ENCODE results near the gene PPP3R1. TPM values are rescaled to one million over a fixed set of nuclear protein-coding genes. Genes with fewer than 3 reads are reported as not detected.

PPP3R1 gene
- total RNA-seq, 2 donors from 2014 or later, result 57.4 to 59.5 TPM

DNA sequence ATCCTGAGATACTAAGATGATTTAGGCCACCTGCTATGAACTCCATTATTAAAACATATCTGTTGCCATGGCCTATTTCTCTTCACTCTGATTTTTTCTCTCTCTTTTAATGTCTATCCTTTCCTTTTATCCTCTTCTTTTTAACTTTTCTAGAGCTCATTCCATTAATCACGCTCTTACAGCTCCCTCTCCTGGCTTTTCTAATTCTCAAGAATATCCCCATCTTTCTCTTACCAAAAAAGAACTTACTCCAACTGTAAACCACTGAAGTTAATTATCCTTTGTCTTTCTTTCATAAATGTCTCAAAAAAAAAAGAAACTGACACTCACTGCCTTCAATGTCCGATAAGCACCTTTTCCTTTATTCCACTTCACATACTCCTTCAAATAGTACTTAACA, 7.9 kb downstream of the PPP3R1 start:
- no peaks in the 10 kb centered on the region for H3K27me3 ChIP-seq (ENCODE audit: control insufficient read depth, insufficient read depth, low read length, poor library complexity, severe bottlenecking)
- peaks cover 9% of the 10 kb centered on the region for H3K4me1 ChIP-seq (ENCODE audit: control insufficient read depth, insufficient read depth, low read length)
- Mint-ChIP-seq H3K4me3 (no peak overlapping the region), H3K27ac (no peak overlapping the region), H3K9me3 (no peaks in the 10 kb centered on the region), H3K27me3 (ENCODE audit: insufficient read depth) (no peaks in the 10 kb centered on the region), H3K4me1 (peaks cover 11% of the 10 kb centered on the region), H3K36me3 (ENCODE audit: low read depth) (no peaks in the 10 kb centered on the region)
- H3K27ac ChIP-seq (ENCODE audit: low read depth, low read length), result no peak overlapping the region
- peak; percentile 49 for TF ChIP-seq CTCF (conservative IDR thresholded peaks at IDR 0.05)
- DNase-seq, result no peak
- H3K9ac ChIP-seq (ENCODE audit: extremely low read depth, low read length, poor library complexity, severe bottlenecking), result no peak overlapping the region
- peaks cover 13% of the 10 kb centered on the region for H3K36me3 ChIP-seq (ENCODE audit: control insufficient read depth, insufficient read depth, low read length)
- no peaks in the 10 kb centered on the region for H3K9me3 ChIP-seq (ENCODE audit: control insufficient read depth, low read length)
- 88 to 97% methylated on average over 2 of the region's 2 CpGs for WGBS, 2 experiments (ENCODE audit: insufficient coverage in 1 of 2, insufficient read length in 1 of 2)
- H3K4me3 ChIP-seq (ENCODE audit: low read length), result no peak overlapping the region

DNA sequence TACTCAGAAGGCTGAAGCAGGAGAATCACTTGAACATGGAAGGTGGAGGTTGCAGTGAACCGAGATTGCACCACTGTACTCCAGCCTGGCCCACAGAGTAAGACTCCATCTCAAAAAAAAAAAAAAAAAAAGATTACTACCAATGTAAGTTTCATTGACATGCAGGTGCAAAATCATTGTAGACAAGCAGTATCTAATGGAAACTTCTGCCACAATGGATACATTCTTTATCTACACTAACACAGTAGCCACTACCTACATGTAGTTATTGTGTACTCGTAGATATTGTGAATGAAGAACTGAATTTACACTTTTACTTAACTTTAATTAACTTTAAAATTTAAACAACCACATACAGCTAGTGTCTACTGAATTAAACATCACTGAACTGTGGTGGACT, 10.6 kb downstream of the PPP3R1 start:
- H3K4me1 ChIP-seq (ENCODE audit: control insufficient read depth, insufficient read depth, low read length), result peaks cover 2% of the 10 kb centered on the region
- no peaks in the 10 kb centered on the region for H3K27me3 Mint-ChIP-seq (ENCODE audit: insufficient read depth)
- TF ChIP-seq CTCF (conservative IDR thresholded peaks at IDR 0.05), result no peak

GRCh38 chr2:68240446-68240845, 11.9 kb downstream of the PPP3R1 start:
- Mint-ChIP-seq H3K4me3 (no peak overlapping the region), H3K36me3 (ENCODE audit: low read depth) (no peaks in the 10 kb centered on the region), H3K4me1 (peaks cover 25% of the 10 kb centered on the region), H3K27ac (no peak overlapping the region), H3K9me3 (no peaks in the 10 kb centered on the region), H3K27me3 (ENCODE audit: insufficient read depth) (no peaks in the 10 kb centered on the region)
- Histone ChIP-seq H3K4me1 (ENCODE audit: control insufficient read depth, insufficient read depth, low read length) (no peaks in the 10 kb centered on the region), H3K9ac (ENCODE audit: extremely low read depth, low read length, poor library complexity, severe bottlenecking) (no peak overlapping the region), H3K4me3 (ENCODE audit: low read length) (no peak overlapping the region), H3K36me3 (ENCODE audit: control insufficient read depth, insufficient read depth, low read length) (peaks cover 13% of the 10 kb centered on the region), H3K27me3 (ENCODE audit: control insufficient read depth, insufficient read depth, low read length, poor library complexity, severe bottlenecking) (no peaks in the 10 kb centered on the region), H3K9me3 (ENCODE audit: control insufficient read depth, low read length) (no peaks in the 10 kb centered on the region), H3K27ac (ENCODE audit: low read depth, low read length) (peak overlapping the region; percentile 9)
- TF ChIP-seq CTCF (conservative IDR thresholded peaks at IDR 0.05), result no peak
- DNase-seq, result no peak
- 92 to 93% methylated on average over 3 to 4 of the region's 4 CpGs for WGBS, 2 experiments (ENCODE audit: insufficient coverage in 1 of 2, insufficient read length in 1 of 2)

More for the DNA sequence above, 10.6 kb downstream of the PPP3R1 start:
- 100% methylated on average over 2 of the region's 2 CpGs; no CpG with 5 or more reads in 1 of the 2 experiments for WGBS, 2 experiments (ENCODE audit: insufficient coverage in 1 of 2, insufficient read length in 1 of 2)
- Mint-ChIP-seq H3K4me1 (peaks cover 25% of the 10 kb centered on the region), H3K4me3 (no peak overlapping the region), H3K27ac (no peak overlapping the region), H3K36me3 (ENCODE audit: low read depth) (no peaks in the 10 kb centered on the region), H3K9me3 (no peaks in the 10 kb centered on the region)
- DNase-seq, result no peak
- Histone ChIP-seq H3K9me3 (ENCODE audit: control insufficient read depth, low read length) (no peaks in the 10 kb centered on the region), H3K9ac (ENCODE audit: extremely low read depth, low read length, poor library complexity, severe bottlenecking) (no peak overlapping the region), H3K27ac (ENCODE audit: low read depth, low read length) (no peak overlapping the region), H3K36me3 (ENCODE audit: control insufficient read depth, insufficient read depth, low read length) (peaks cover 13% of the 10 kb centered on the region), H3K4me3 (ENCODE audit: low read length) (no peak overlapping the region), H3K27me3 (ENCODE audit: control insufficient read depth, insufficient read depth, low read length, poor library complexity, severe bottlenecking) (no peaks in the 10 kb centered on the region)
